ENCODE measurements around the gene CPXM1. TPM values are rescaled to one million over a fixed set of nuclear protein-coding genes. Genes with fewer than 3 reads are reported as not detected.

The CPXM1 gene
- total and polyA plus RNA-seq, 9 of the 15 experiments (the other 6 are each of a cell fraction or from before 2014, with no cell fraction given) = 0.04 to 1.1 (median 0.37) TPM; not detected in 2

DNA sequence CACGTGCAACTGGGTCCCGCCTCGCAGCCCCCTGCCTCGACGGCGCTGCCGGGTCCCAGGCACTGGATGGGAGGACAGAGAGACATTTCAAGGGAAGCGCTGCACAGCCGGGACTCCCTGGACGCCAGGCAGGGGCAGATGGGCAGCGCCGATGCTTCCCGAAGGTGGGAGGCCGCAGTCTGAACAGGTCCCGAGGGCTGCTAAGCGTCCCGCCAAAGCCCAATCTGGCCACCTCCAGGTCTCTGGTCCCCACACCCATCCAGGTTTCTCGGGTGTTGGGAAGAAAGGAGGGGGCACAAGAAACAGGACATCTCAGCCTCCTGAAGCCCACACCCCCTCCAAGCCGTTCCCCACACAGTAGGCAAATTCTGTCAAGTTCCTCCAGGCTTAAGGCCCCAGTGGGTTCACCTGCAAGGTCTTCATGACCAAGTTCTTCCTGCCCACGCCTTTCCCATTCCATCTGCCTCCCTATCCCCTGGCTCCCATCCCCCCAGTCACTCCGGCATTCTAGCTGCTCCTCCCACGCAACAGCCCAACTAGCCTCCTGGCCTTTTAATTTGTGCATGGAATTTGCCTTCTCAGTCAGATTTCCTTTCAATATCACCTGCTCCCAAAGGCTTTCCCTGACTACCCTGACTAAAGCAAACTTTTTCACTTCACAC, 5.4 kb upstream of the CPXM1 start:
- TF ChIP-seq DNMT1 (IDR thresholded peaks at IDR 0.05) (no peak), MTF1 (CRISPR knock-in tag; IDR thresholded peaks at IDR 0.05; ENCODE audit: borderline replicate concordance) (no peak), ZNF280A (IDR thresholded peaks at IDR 0.05; ENCODE audit: low read depth, partially characterized antibody) (no peak), EGR1 (conservative IDR thresholded peaks at IDR 0.05) (peak; percentile 85)
- H3K36me3 ChIP-seq (ENCODE audit: control insufficient read depth, insufficient read depth, low read length) = no peaks in the 10 kb centered on the region
- H3K9me1 ChIP-seq (ENCODE audit: control insufficient read depth, insufficient read depth, low read length) = no peaks in the 10 kb centered on the region
- H3K9ac ChIP-seq (ENCODE audit: insufficient read depth in 1 of 2, low read depth in 2 of 2, low read length in 2 of 2) = no peak overlapping the region
- DNase-seq (ENCODE audit: extremely low read depth in 1 of 4, low spot score in 3 of 4) (peak in 3 of 4 experiments; percentile 15 to 50 (median 44)), FAIRE-seq (no peak), ATAC-seq (no peak)
- no TSS peak for BruUV-seq (replicated peaks)
- H3K4me2 ChIP-seq (ENCODE audit: insufficient read depth, low read length) = no peak overlapping the region
- H3K4me3 ChIP-seq = no peak overlapping the region
- in situ Hi-C loops (cut with MboI) (no loop called here), intact Hi-C loops (cut with micrococcal nuclease) (no loop called here)
- H3K79me2 ChIP-seq (ENCODE audit: control insufficient read depth, insufficient read depth, low read length) = no peaks in the 10 kb centered on the region
- H3K4me1 ChIP-seq (replicated peaks in 1 of 2; ENCODE audit: control insufficient read depth in 2 of 2, insufficient read depth in 2 of 2, low read length in 2 of 2) = peaks cover 4 to 23% of the 10 kb centered on the region in 2 experiments; a peak in 4 of 5 replicates
- H3K27me3 ChIP-seq (ENCODE audit: control insufficient read depth in 2 of 2, insufficient read depth in 2 of 2, low read length in 2 of 2) = peaks cover 0 to 17% of the 10 kb centered on the region in 2 experiments; a peak in 2 of 5 replicates
- H4K20me1 ChIP-seq (replicated peaks; ENCODE audit: control insufficient read depth, insufficient read depth, low read length) = no peaks in the 10 kb centered on the region
- H2AFZ ChIP-seq (ENCODE audit: low read depth, low read length) = no peak overlapping the region
- POLR2A ChIA-PET = no interaction called here
- H3K9me3 ChIP-seq (replicated peaks; ENCODE audit: control insufficient read depth, insufficient read depth, low read depth, low read length) = no peaks in the 10 kb centered on the region
- 17% methylated on average over 8 of the region's 22 CpGs for WGBS (ENCODE audit: insufficient coverage, low coverage, missing lambda C conversion rate)
- CTCF ChIA-PET (ENCODE audit: low intra/inter-chr PET ratio) = no interaction called here
- no peak overlapping the region for H3K27ac ChIP-seq (ENCODE audit: extremely low read depth, low read depth, low read length)

Measured in K562 (cell line).